H1 (cell line): Measurements from ENCODE around the gene RGS6. TPM values are rescaled to one million over a fixed set of nuclear protein-coding genes. Genes with fewer than 3 reads are reported as not detected.

Experiments
- CTCF ChIA-PET: fragments of 300-600 bp; sonication (Branson Sonifier 250); formaldehyde crosslinking; loops from one replicate; lab custom pipeline; 2021; ENCODE audit not compliant: partially characterized antibody; lab: Charles Lee
- POLR2A ChIA-PET: fragments of 300-600 bp; sonication (Branson Sonifier 250); formaldehyde crosslinking; loops from one replicate; lab custom pipeline; 2021; ENCODE audit warnings: inconsistent platforms; ENCODE audit not compliant: partially characterized antibody; lab: Charles Lee
- DNase-seq, 2 experiments: peaks; one replicate each; pipeline versions ENCODE4 v3.0.0 to v3.0.0-alpha.2; 2010 to 2022; ENCODE audit warnings: low spot score in 2 of 2, low read depth in 1 of 2, mixed read lengths in 1 of 2
- FAIRE-seq: peaks from 2 replicates; lab custom pipeline; 2011; peaks lifted over from hg19 to GRCh38; lab: Jason Lieb, UNC
- H2AFZ ChIP-seq: 2 replicates; pipeline ENCODE4 v1.8.1; 2012; ENCODE audit warnings: low read length, inconsistent platforms
- H2AK5ac ChIP-seq: 2 replicates; pipeline ENCODE4 v1.6.1; 2013; ENCODE audit warnings: low read depth, low read length
- H2BK120ac ChIP-seq: replicated peaks from 2 replicates; pipeline ENCODE3; 2013; ENCODE audit warnings: low read depth, low read length, inconsistent platforms
- H2BK12ac ChIP-seq: 2 replicates; pipeline ENCODE4 v1.6.1; 2013; ENCODE audit warnings: low read depth, low read length
- H2BK15ac ChIP-seq: 2 replicates; pipeline ENCODE4 v1.6.1; 2013; ENCODE audit warnings: low read length
- H2BK20ac ChIP-seq: 2 replicates; pipeline ENCODE4 v1.6.1; 2013; ENCODE audit warnings: low read length
- H2BK5ac ChIP-seq: 2 replicates; pipeline ENCODE4 v1.6.1; 2013; ENCODE audit warnings: low read depth, low read length
- H3K14ac ChIP-seq: 2 replicates; pipeline ENCODE4 v1.6.1; 2013; ENCODE audit warnings: inconsistent platforms; ENCODE audit not compliant: insufficient read length
- H3K18ac ChIP-seq: 2 replicates; pipeline ENCODE4 v1.6.1; 2013; ENCODE audit warnings: low read length; ENCODE audit errors: extremely low read depth
- H3K23ac ChIP-seq: 2 replicates; pipeline ENCODE4 v1.6.1; 2013; ENCODE audit warnings: inconsistent platforms; ENCODE audit not compliant: insufficient read length
- H3K23me2 ChIP-seq: 2 replicates; pipeline ENCODE4 v1.6.1; 2013; ENCODE audit warnings: low read depth, low read length
- H3K27ac ChIP-seq: 2 replicates; pipeline ENCODE4 v1.6.1; 2011; ENCODE audit warnings: low read depth, low read length, inconsistent platforms
- H3K27me3 ChIP-seq, 4 experiments: replicated peaks in 1 of 4; 1 replicate in 1 of 4; 2 replicates in 3 of 4; pipeline versions ENCODE4 v1.6.1 to v1.8.1; 2011 to 2013; ENCODE audit warnings: low read length in 3 of 4, mild to moderate bottlenecking in 3 of 4, inconsistent platforms in 2 of 4, mixed read lengths in 2 of 4, moderate library complexity in 1 of 4; ENCODE audit not compliant: control insufficient read depth in 3 of 4, insufficient read depth in 3 of 4; ENCODE audit errors: extremely low read depth in 1 of 4
- H3K36me3 ChIP-seq, 4 experiments: 2 replicates each; pipeline versions ENCODE4 v1.6.1 to v1.8.1; 2011 to 2013; ENCODE audit warnings: mild to moderate bottlenecking in 4 of 4, low read length in 3 of 4, moderate library complexity in 2 of 4, control low read depth in 1 of 4, inconsistent platforms in 1 of 4; ENCODE audit not compliant: insufficient read depth in 4 of 4, control insufficient read depth in 2 of 4
- H3K4ac ChIP-seq: replicated peaks from 2 replicates; pipeline ENCODE3; 2013; ENCODE audit warnings: low read length, low read depth, mixed read lengths, inconsistent platforms; ENCODE audit not compliant: insufficient read length
- H3K4me1 ChIP-seq, 4 experiments: replicated peaks in 1 of 4; 1 replicate in 1 of 4; 2 replicates in 3 of 4; pipeline versions ENCODE4 v1.6.1 to v1.8.1; 2011 to 2013; ENCODE audit warnings: low read length in 3 of 4, inconsistent platforms in 2 of 4, mixed read lengths in 1 of 4; ENCODE audit not compliant: insufficient read depth in 4 of 4, control insufficient read depth in 3 of 4
- H3K4me2 ChIP-seq, 2 experiments: 2 replicates each; pipeline versions ENCODE4 v1.6.1 to v1.8.1; 2011 to 2013; ENCODE audit warnings: low read depth in 2 of 2, low read length in 2 of 2, control low read depth in 1 of 2, inconsistent platforms in 1 of 2, mild to moderate bottlenecking in 1 of 2; ENCODE audit not compliant: insufficient read depth in 1 of 2
- H3K4me3 ChIP-seq, 4 experiments: fragments of 200-600, 300-600 bp in 1 of 4; sonication (generic), shearing (Covaris generic), sonication (Bioruptor Twin) in 1 of 4; 2 replicates each; pipeline versions ENCODE4 v1.5.1 to v1.8.1; 2011 to 2016; ENCODE audit warnings: low read length in 4 of 4, low read depth in 3 of 4, control low read depth in 2 of 4, inconsistent platforms in 2 of 4, mild to moderate bottlenecking in 2 of 4, mixed read lengths in 1 of 4, moderate library complexity in 1 of 4; ENCODE audit not compliant: insufficient read depth in 2 of 4; ENCODE audit errors: extremely low read depth in 1 of 4
- H3K56ac ChIP-seq: replicated peaks from 2 replicates; pipeline ENCODE3; 2013; ENCODE audit warnings: low read depth, mild to moderate bottlenecking, mixed read lengths, low read length, inconsistent platforms; ENCODE audit not compliant: insufficient read length
- H3K79me1 ChIP-seq: 2 replicates; pipeline ENCODE4 v1.6.1; 2013; ENCODE audit warnings: low read depth, low read length, control low read depth
- H3K79me2 ChIP-seq, 2 experiments: 2 replicates each; pipeline versions ENCODE4 v1.6.1 to v1.8.1; 2012 to 2013; ENCODE audit warnings: low read length in 2 of 2, mild to moderate bottlenecking in 2 of 2, inconsistent platforms in 1 of 2; ENCODE audit not compliant: insufficient read depth in 2 of 2, control insufficient read depth in 1 of 2
- H3K9ac ChIP-seq, 4 experiments: replicated peaks in 1 of 4; 1 replicate in 1 of 4; 2 replicates in 3 of 4; pipeline versions ENCODE4 v1.6.1 to v1.8.1; 2011 to 2013; ENCODE audit warnings: low read depth in 3 of 4, low read length in 3 of 4, control low read depth in 2 of 4, mild to moderate bottlenecking in 2 of 4, moderate library complexity in 2 of 4, inconsistent platforms in 1 of 4; ENCODE audit errors: extremely low read depth in 1 of 4
- H3K9me3 ChIP-seq, 2 experiments: 2 replicates each; pipeline versions ENCODE4 v1.6.1 to v1.8.1; 2012 to 2013; ENCODE audit warnings: mild to moderate bottlenecking in 2 of 2, moderate library complexity in 2 of 2, control low read depth in 1 of 2, inconsistent platforms in 1 of 2, low read depth in 1 of 2, low read length in 1 of 2, mixed read lengths in 1 of 2; ENCODE audit not compliant: insufficient read depth in 2 of 2
- H4K20me1 ChIP-seq, 2 experiments: replicated peaks in 1 of 2; 2 replicates each; pipeline versions ENCODE3 to v1.8.1; 2011 to 2013; ENCODE audit warnings: inconsistent platforms in 2 of 2, low read length in 2 of 2, mild to moderate bottlenecking in 1 of 2; ENCODE audit not compliant: insufficient read depth in 2 of 2, control insufficient read depth in 1 of 2
- H4K5ac ChIP-seq: 2 replicates; pipeline ENCODE4 v1.6.1; 2013; ENCODE audit warnings: low read length, low read depth, mixed read lengths, inconsistent platforms; ENCODE audit not compliant: insufficient read length
- H4K8ac ChIP-seq: 2 replicates; pipeline ENCODE4 v1.8.0; 2013; ENCODE audit warnings: mild to moderate bottlenecking, moderate library complexity, low read length, inconsistent platforms; ENCODE audit not compliant: insufficient read depth; ENCODE audit errors: extremely low read depth
- H4K91ac ChIP-seq: replicated peaks from 2 replicates; pipeline ENCODE3; 2013; ENCODE audit warnings: low read length, mixed read lengths, inconsistent platforms; ENCODE audit not compliant: insufficient read length
- CBX8 ChIP-seq: fragments of 300-800, 300-1000 bp; sonication (generic); IDR thresholded peaks from 2 replicates; pipeline ENCODE4 v1.7.1; 2016; ENCODE audit warnings: low read depth, low read length, borderline replicate concordance
- CREB1 ChIP-seq: IDR thresholded peaks from 2 replicates; pipeline ENCODE4 v1.6.1; 2012; ENCODE audit warnings: inconsistent platforms
- EP300 ChIP-seq, 2 experiments: IDR thresholded peaks; 1 replicate in 1 of 2; 2 replicates in 1 of 2; pipeline ENCODE4 v1.6.1; 2011 to 2012; ENCODE audit warnings: low read depth in 2 of 2, low read length in 2 of 2, mild to moderate bottlenecking in 2 of 2, borderline replicate concordance in 1 of 2, inconsistent platforms in 1 of 2, moderate library complexity in 1 of 2
- HDAC6 ChIP-seq: IDR thresholded peaks from one replicate; pipeline ENCODE4 v1.7.1; 2012; ENCODE audit warnings: low read depth, mild to moderate bottlenecking, inconsistent platforms, low read length, moderate library complexity
- SAP30 ChIP-seq: fragments of 300-600 bp; sonication (generic); IDR thresholded peaks from 2 replicates; pipeline ENCODE4 v1.7.1; 2012; ENCODE audit warnings: low read length, moderate library complexity, mild to moderate bottlenecking, inconsistent platforms; ENCODE audit not compliant: insufficient read depth, insufficient replicate concordance
- SRF ChIP-seq: IDR thresholded peaks from 2 replicates; pipeline ENCODE4 v1.6.1; 2011; ENCODE audit warnings: mild to moderate bottlenecking, low read depth, low read length, moderate library complexity
- YY1 ChIP-seq: IDR thresholded peaks from 2 replicates; pipeline ENCODE4 v1.6.1; 2011; ENCODE audit warnings: low read depth, mild to moderate bottlenecking, low read length
- WGBS, 2 experiments: shearing (Covaris generic) in 1 of 2; methylation state at CpG; one replicate each; pipeline versions ENCODE4 v1.1.6 to v1.1.7; 2013 to 2015; ENCODE audit warnings: low lambda C conversion rate in 2 of 2, mixed read lengths in 2 of 2, inconsistent platforms in 1 of 2, low coverage in 1 of 2, missing lambda C conversion rate in 1 of 2; ENCODE audit not compliant: insufficient replicate concordance in 2 of 2, insufficient coverage in 1 of 2, insufficient read length in 1 of 2; ENCODE audit errors: extremely low coverage in 1 of 2, missing lambda C conversion rate in 1 of 2; 5-methylcytosine and 5-hydroxymethylcytosine counted together
- polyA plus RNA-seq, 7 experiments: library from polyadenylated mRNA; depleted of rRNA in 3 of 7; stranded (reverse) in 5 of 7; unstranded in 2 of 7; fragments of >200 nt in 5 of 7; fragments of 200-250 nt in 2 of 7; gene quantifications; 1 replicate in 5 of 7; 2 replicates in 1 of 7; 4 replicates in 1 of 7; pipeline versions ENCODE4 v1.2.1 to v1.2.3, GENCODE V29; 2011 to 2013; ENCODE audit warnings: missing spikeins in 2 of 7, mixed read lengths in 2 of 7
- total RNA-seq: library from RNA; stranded (reverse); fragmentation: NEBNext Ultra II Directional; extraction: Animal tissue kit (Norgen Biotek cat#: 25700); gene quantifications from 2 replicates; pipeline ENCODE4 v1.2.1, GENCODE V29; 2021
- TF ChIP-seq, protein P1 (sequence below): IDR thresholded peaks from 2 replicates; pipeline ENCODE4 v1.6.1; 2011; ENCODE audit warnings: low read length, improper control_type of control experiment

Gene RGS6
- total and polyA plus RNA-seq, 2 of the 8 experiments (the other 6 are each of a cell fraction or from before 2014, with no cell fraction given), result 0.26 to 1.1 TPM

DNA sequence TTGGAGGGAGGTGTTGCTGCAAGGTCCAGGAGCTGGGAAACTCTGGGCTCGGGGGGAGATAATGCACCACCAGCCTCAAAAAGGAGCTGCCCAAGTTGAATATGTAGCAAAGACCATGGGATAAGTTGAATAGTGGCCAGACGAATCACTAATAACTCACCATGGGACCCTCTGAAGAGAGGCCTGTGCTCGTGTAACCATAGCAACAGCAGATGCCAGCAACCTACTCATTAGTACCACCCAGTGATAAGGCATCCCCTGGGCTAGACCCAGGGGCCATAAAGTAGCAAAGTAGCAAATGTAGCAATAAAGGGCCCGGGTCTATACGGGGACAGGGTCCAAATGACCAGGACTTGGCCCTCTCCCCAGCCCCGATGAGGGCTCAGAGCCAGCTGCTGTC, 633.7 kb downstream of the RGS6 start:
- H2BK20ac ChIP-seq, result no peak overlapping the region
- no peaks in the 10 kb centered on the region for H3K27me3 ChIP-seq
- H3K9ac ChIP-seq, result no peak overlapping the region
- no peak for FAIRE-seq
- H3K36me3 ChIP-seq, result no peaks in the 10 kb centered on the region
- no peak overlapping the region for H4K5ac ChIP-seq
- ChIA-PET CTCF (interaction anchor here (1.2 to 1.4 kb wide), 2 partner anchors 10 to 18 kb away, joined by 5 read pairs; no protein-coding TSS in a partner anchor), POLR2A (no interaction called here)
- H3K23ac ChIP-seq, result no peak overlapping the region
- H3K4ac ChIP-seq, result no peak overlapping the region
- no peak overlapping the region for H3K14ac ChIP-seq
- no peak overlapping the region for H2BK15ac ChIP-seq
- H2AFZ ChIP-seq, result no peak overlapping the region
- no peaks in the 10 kb centered on the region for H3K79me1 ChIP-seq
- no peak overlapping the region for H2BK5ac ChIP-seq
- WGBS, 2 experiments, result 88% methylated on average over 6 of the region's 6 CpGs; no CpG with 5 or more reads in 1 of the 2 experiments
- H3K27ac ChIP-seq, result no peak overlapping the region
- no peaks in the 10 kb centered on the region for H3K79me2 ChIP-seq
- H3K9me3 ChIP-seq, result no peaks in the 10 kb centered on the region
- H3K56ac ChIP-seq, result no peak overlapping the region
- no peak overlapping the region for H4K91ac ChIP-seq
- no peaks in the 10 kb centered on the region for H4K20me1 ChIP-seq
- H2BK120ac ChIP-seq, result no peak overlapping the region
- no peak overlapping the region for H3K18ac ChIP-seq
- H3K4me1 ChIP-seq, result no peaks in the 10 kb centered on the region
- no peaks in the 10 kb centered on the region; the same call in 1 of the 2 replicates for H3K23me2 ChIP-seq
- no peak overlapping the region for H2AK5ac ChIP-seq
- no peak overlapping the region for H2BK12ac ChIP-seq
- H4K8ac ChIP-seq, result no peak overlapping the region
- TF ChIP-seq CBX8, result no peak
- no peak for TF ChIP-seq SRF
- no peak for TF ChIP-seq YY1
- TF ChIP-seq, protein P1, sequence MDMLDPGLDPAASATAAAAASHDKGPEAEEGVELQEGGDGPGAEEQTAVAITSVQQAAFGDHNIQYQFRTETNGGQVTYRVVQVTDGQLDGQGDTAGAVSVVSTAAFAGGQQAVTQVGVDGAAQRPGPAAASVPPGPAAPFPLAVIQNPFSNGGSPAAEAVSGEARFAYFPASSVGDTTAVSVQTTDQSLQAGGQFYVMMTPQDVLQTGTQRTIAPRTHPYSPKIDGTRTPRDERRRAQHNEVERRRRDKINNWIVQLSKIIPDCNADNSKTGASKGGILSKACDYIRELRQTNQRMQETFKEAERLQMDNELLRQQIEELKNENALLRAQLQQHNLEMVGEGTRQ, result no peak
- no peak for TF ChIP-seq CREB1
- TF ChIP-seq HDAC6, result no peak
- TF ChIP-seq SAP30, result no peak
- TF ChIP-seq EP300 (IDR thresholded peaks at IDR 0.05; ENCODE audit: borderline replicate concordance in 1 of 2, low read depth in 2 of 2, low read length in 2 of 2), result no peak
- no peak overlapping the region for H3K4me3 ChIP-seq
- DNase-seq, result no peak
- no peak overlapping the region for H3K4me2 ChIP-seq
